Panc1 (cell line): ENCODE results near the gene STXBP5L. TPM values are rescaled to one million over a fixed set of nuclear protein-coding genes. Genes with fewer than 3 reads are reported as not detected.
"Not testable (repeated sequence)": the region's sequence is repeated elsewhere in the genome, so short reads cannot be mapped to it uniquely, and the experiment has no call there.

ENCODE experiments used
- ATAC-seq: fragments of 200-7000 bp; cut with Tn5 transposase; 2 replicates; pipeline ENCODE4 v1.9.1; 2020; ENCODE audit warnings: mild to moderate bottlenecking, moderate library complexity
- BruUV-seq: library from RNA; stranded (reverse); fragments of 400-500 nt; replicated peaks from 2 replicates; lab custom pipeline; 2021; lab: Mats Ljungman, UMichigan
- CTCF ChIA-PET: fragments of 300-600 bp; sonication (Branson Sonifier 250); formaldehyde crosslinking; loops from one replicate; lab custom pipeline; 2022; ENCODE audit warnings: antibody characterized with exemption; lab: Charles Lee
- POLR2A ChIA-PET: fragments of 300-600 bp; sonication (Branson Sonifier 250); formaldehyde crosslinking; loops from one replicate; lab custom pipeline; 2022; ENCODE audit warnings: antibody characterized with exemption; lab: Charles Lee
- DNase-seq: peaks from one replicate; pipeline ENCODE4 v3.0.0-alpha.2; 2010; ENCODE audit warnings: low read depth, low spot score
- H3K27ac ChIP-seq: 2 replicates; pipeline ENCODE4 v1.5.1; 2011; ENCODE audit warnings: mild to moderate bottlenecking, low read length, inconsistent platforms
- H3K27me3 ChIP-seq: fragments of 200-500 bp; sonication (Bioruptor generic); 2 replicates; pipeline ENCODE4 v1.6.0; 2014; ENCODE audit warnings: low read length, inconsistent platforms; ENCODE audit not compliant: control insufficient read depth, insufficient read depth
- H3K36me3 ChIP-seq: fragments of 200-500 bp; sonication (Bioruptor generic); 2 replicates; pipeline ENCODE4 v1.5.1; 2014; ENCODE audit warnings: inconsistent platforms, mild to moderate bottlenecking, low read length, moderate library complexity; ENCODE audit not compliant: control insufficient read depth, insufficient read depth
- H3K4me1 ChIP-seq: 2 replicates; pipeline ENCODE4 v1.5.1; 2011; ENCODE audit warnings: inconsistent platforms, mild to moderate bottlenecking, low read length, moderate library complexity; ENCODE audit not compliant: control insufficient read depth, insufficient read depth
- H3K4me3 ChIP-seq, 2 experiments: 2 replicates each; pipeline ENCODE4 v1.5.1; 2011 to 2012; ENCODE audit warnings: low read depth in 2 of 2, low read length in 2 of 2, mild to moderate bottlenecking in 2 of 2, inconsistent platforms in 1 of 2, moderate library complexity in 1 of 2
- H3K9me3 ChIP-seq: fragments of 200-500 bp; sonication (Bioruptor generic); 2 replicates; pipeline ENCODE4 v1.5.1; 2014; ENCODE audit warnings: low read depth, mild to moderate bottlenecking, inconsistent platforms, low read length, moderate library complexity; ENCODE audit not compliant: control insufficient read depth, insufficient read depth
- CTCF ChIP-seq: fragments of 450-650 bp; IDR thresholded peaks from 2 replicates; pipeline ENCODE4 v1.5.1; 2017; ENCODE audit warnings: mild to moderate bottlenecking
- POLR2AphosphoS5 ChIP-seq: IDR thresholded peaks from 2 replicates; pipeline ENCODE4 v1.6.1; 2012; ENCODE audit warnings: mild to moderate bottlenecking, low read depth, low read length, moderate library complexity
- REST ChIP-seq, 2 experiments: IDR thresholded peaks; 2 replicates each; pipeline ENCODE4 v1.6.1; 2011 to 2012; ENCODE audit warnings: low read depth in 2 of 2, control low read depth in 1 of 2, low read length in 1 of 2, mild to moderate bottlenecking in 1 of 2, moderate library complexity in 1 of 2; ENCODE audit not compliant: insufficient read depth in 1 of 2
- SIN3A ChIP-seq: IDR thresholded peaks from 2 replicates; pipeline ENCODE4 v1.6.1; 2012; ENCODE audit warnings: low read depth, mild to moderate bottlenecking, low read length, moderate library complexity, borderline replicate concordance; ENCODE audit not compliant: insufficient read depth
- TCF7L2 ChIP-seq: IDR thresholded peaks from 2 replicates; pipeline ENCODE4 v1.6.1; 2011; ENCODE audit warnings: mild to moderate bottlenecking, low read depth, low read length, inconsistent platforms
- in situ Hi-C: cut with HindIII; loops from 2 replicates; pipeline ENCODE4 v1.10.0; 2016; ENCODE audit warnings: low sequenced_read_pairs, low pct_unique_long_range_greater_than_20kb
- intact Hi-C: fragments of 100-400 bp; cut with micrococcal nuclease; formaldehyde crosslinking; loops from one replicate; pipeline ENCODE4 v1.10.0; 2022; ENCODE audit not compliant: unreplicated experiment
- total RNA-seq: library from RNA; stranded (reverse); gene quantifications from one replicate; pipeline ENCODE4 v1.2.1, GENCODE V29; 2021; ENCODE audit not compliant: unreplicated experiment

STXBP5L gene
- total RNA-seq, 1 experiment from 2014 or later, result 0.05 TPM

- ATAC-seq, result no peak
- BruUV-seq, result no TSS peak
- POLR2A ChIA-PET, result no interaction called here
- no peaks in the 10 kb centered on the region for H3K27me3 ChIP-seq
- no peak overlapping the region for H3K4me3 ChIP-seq
- no peaks in the 10 kb centered on the region for H3K4me1 ChIP-seq
- DNase-seq, result no peak
- CTCF ChIA-PET, result no interaction called here
- no peak overlapping the region for H3K27ac ChIP-seq
- H3K36me3 ChIP-seq, result no peaks in the 10 kb centered on the region; the same call in 1 of the 2 replicates
- H3K9me3 ChIP-seq, result no peaks in the 10 kb centered on the region
- in situ Hi-C loops (no loop called here), intact Hi-C loops (no loop called here)
- TF ChIP-seq SIN3A, result no peak
- no peak for TF ChIP-seq REST (IDR thresholded peaks at IDR 0.05; ENCODE audit: insufficient read depth in 1 of 2, low read depth in 2 of 2, low read length in 1 of 2)
- no peak for TF ChIP-seq TCF7L2
These were observed 535.5 kb downstream of the STXBP5L start for GRCh38 chr3:121443456-121443855.

- H3K36me3 ChIP-seq, H3K27me3 ChIP-seq, intact Hi-C loops, BruUV-seq, H3K4me1 ChIP-seq, H3K4me3 ChIP-seq, POLR2A ChIA-PET, H3K27ac ChIP-seq, DNase-seq, in situ Hi-C loops, H3K9me3 ChIP-seq, ATAC-seq, CTCF ChIA-PET: not testable (repeated sequence)
These were observed 543.7 kb downstream of the STXBP5L start for GRCh38 chr3:121451752-121452151.

- H3K27me3 ChIP-seq, result no peaks in the 10 kb centered on the region
- DNase-seq, result no peak
- H3K27ac ChIP-seq, result no peak overlapping the region
- intact Hi-C loops (no loop called here), in situ Hi-C loops (no loop called here)
- BruUV-seq, result no TSS peak
- TF ChIP-seq CTCF, result no peak
- TF ChIP-seq POLR2AphosphoS5, result no peak
- no peak overlapping the region for H3K4me3 ChIP-seq
- ChIA-PET CTCF (interaction anchor here (0.6 kb wide), 1 partner anchor 35 kb away, joined by 3 read pairs; no protein-coding TSS in a partner anchor), POLR2A (no interaction called here)
- H3K4me1 ChIP-seq, result no peaks in the 10 kb centered on the region
- no peaks in the 10 kb centered on the region; the same call in 1 of the 2 replicates for H3K36me3 ChIP-seq
- ATAC-seq, result no peak
- H3K9me3 ChIP-seq, result no peaks in the 10 kb centered on the region
These were observed 554.6 kb downstream of the STXBP5L start for GRCh38 chr3:121462565-121462964.
